ENCODE data around the gene RAB17. TPM values are rescaled to one million over a fixed set of nuclear protein-coding genes. Genes with fewer than 3 reads are reported as not detected.

Gene RAB17
- total and polyA plus RNA-seq, 2 donors, result 0.33 to 6.8 TPM

DNA sequence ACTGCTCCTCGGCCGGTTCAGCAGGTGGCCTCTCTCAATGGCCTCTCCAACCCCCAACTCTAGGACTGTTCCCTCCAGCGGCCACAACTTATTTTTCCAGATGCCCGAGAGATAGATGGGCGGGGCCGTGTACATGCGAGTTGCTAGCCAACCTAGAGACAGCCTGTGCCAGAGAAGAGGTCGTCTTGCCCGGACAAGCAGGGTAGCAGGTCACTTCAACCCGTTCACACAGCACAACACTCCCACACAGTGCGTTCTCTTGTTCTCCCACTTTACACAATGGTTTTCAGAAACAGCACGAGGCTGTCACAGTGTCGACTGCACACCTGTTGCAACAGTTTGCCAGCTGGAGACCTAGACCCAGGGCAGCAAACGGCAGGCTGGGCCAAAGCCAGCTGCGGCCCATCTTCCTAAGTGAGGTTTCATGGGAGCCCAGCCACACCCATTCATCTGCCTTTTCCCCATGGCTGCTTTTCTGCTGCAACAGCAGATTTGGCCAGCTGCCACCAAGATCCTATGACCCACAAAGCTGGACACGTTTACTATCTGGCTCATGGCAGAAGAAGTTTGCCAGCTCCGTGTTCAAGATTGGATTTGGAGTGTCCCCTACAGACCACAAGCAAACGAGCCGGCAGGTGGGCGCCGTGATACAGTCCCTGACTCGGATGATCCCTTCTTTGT lies 31.4 kb downstream of the RAB17 start:
- no peaks in the 10 kb centered on the region for H3K9me3 ChIP-seq (ENCODE audit: control insufficient read depth in 2 of 2, insufficient read depth in 1 of 2, low read length in 1 of 2)
- no peak overlapping the region for H3K4me3 ChIP-seq (ENCODE audit: low read length in 2 of 2)
- H3K27ac ChIP-seq (ENCODE audit: low read depth in 1 of 2, low read length in 1 of 2), result no peak overlapping the region
- no peaks in the 10 kb centered on the region for H3K36me3 ChIP-seq (ENCODE audit: control insufficient read depth in 2 of 2, insufficient read depth in 2 of 2, low read length in 1 of 2)
- 83% methylated on average over 22 of the region's 22 CpGs for WGBS
- DNase-seq (ENCODE audit: low read depth in 6 of 9, low spot score in 9 of 9), result no peak
- H3K27me3 ChIP-seq (ENCODE audit: control insufficient read depth in 2 of 2, insufficient read depth in 1 of 2, low read length in 1 of 2), result peaks cover 0 to 8% of the 10 kb centered on the region in 2 donors
- H3K4me1 ChIP-seq (ENCODE audit: control insufficient read depth in 2 of 2, insufficient read depth in 2 of 2, low read length in 2 of 2), result no peaks in the 10 kb centered on the region

DNA sequence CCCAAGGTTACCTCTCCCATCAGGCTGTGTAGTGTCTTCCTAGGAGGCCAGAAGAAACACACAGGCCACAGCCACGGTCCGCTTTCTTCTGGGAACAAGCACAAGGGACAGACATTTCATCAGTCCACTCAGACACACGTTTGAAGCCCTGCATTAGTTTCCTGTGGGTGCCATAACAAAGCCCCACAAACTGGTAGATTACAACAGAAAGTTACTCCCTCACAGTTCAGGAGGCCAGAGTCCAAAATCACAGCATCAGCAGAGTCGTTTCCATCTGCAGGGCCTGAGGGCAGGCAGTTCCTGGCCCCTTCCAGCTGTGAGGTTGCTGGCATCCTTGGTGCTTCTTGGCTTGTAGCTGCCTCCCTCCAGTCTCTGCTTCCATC lies 32.9 kb downstream of the RAB17 start:
- Histone ChIP-seq H3K27ac (ENCODE audit: low read depth in 1 of 2, low read length in 1 of 2) (no peak overlapping the region), H3K4me3 (ENCODE audit: low read length in 2 of 2) (no peak overlapping the region), H3K27me3 (ENCODE audit: control insufficient read depth in 2 of 2, insufficient read depth in 1 of 2, low read length in 1 of 2) (peaks cover 0 to 2% of the 10 kb centered on the region in 2 donors), H3K4me1 (ENCODE audit: control insufficient read depth in 2 of 2, insufficient read depth in 2 of 2, low read length in 2 of 2) (no peaks in the 10 kb centered on the region), H3K36me3 (ENCODE audit: control insufficient read depth in 2 of 2, insufficient read depth in 2 of 2, low read length in 1 of 2) (no peaks in the 10 kb centered on the region), H3K9me3 (ENCODE audit: control insufficient read depth in 2 of 2, insufficient read depth in 1 of 2, low read length in 1 of 2) (no peaks in the 10 kb centered on the region)
- DNase-seq (ENCODE audit: low read depth in 6 of 9, low spot score in 9 of 9), result no peak
- WGBS, result 73% methylated on average over 4 of the region's 4 CpGs

DNA sequence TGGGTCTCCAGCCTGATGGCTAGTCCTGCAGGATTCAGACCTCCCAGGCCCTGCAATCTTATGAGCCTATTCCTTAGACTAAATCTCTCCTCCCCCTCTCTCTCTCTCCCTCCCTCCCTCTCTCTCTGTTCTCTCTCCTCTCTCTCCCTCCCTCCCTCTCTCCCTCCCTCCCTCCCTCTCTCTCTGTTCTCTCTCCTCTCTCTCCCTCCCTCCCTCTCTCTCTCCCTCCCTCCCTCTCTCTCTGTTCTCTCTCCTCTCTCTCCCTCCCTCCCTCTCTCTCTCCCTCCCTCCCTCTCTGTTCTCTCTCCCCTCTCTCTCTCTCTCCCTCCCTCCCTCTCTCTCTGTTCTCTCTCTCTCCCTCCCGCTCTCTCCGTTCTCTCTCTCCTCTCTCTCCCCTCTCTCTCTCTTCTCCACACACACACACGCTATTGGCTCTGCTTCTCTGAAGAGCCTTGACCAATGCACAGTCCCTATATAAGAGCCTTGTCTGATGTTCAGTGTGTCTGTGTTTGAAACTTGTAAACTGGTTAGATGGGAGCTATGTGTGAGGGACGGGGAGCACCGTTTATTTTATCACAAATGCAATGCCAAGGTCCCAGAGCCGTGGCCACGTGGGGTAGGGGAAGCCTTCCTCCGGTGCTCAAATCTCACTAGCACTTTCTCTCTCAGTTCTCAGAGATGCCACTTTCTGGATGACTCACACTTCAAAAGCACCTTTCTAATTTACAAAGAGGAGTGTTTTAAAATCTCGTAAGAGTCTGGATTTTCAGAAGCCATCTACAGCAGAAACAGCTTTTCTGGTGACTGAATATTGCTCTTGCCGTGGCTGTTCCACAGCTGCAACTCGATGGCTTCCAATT lies 33.5 kb downstream of the RAB17 start:
- no peaks in the 10 kb centered on the region for H3K4me1 ChIP-seq (ENCODE audit: control insufficient read depth in 2 of 2, insufficient read depth in 2 of 2, low read length in 2 of 2)
- no peak overlapping the region for H3K27ac ChIP-seq (ENCODE audit: low read depth in 1 of 2, low read length in 1 of 2)
- no peaks in the 10 kb centered on the region for H3K9me3 ChIP-seq (ENCODE audit: control insufficient read depth in 2 of 2, insufficient read depth in 1 of 2, low read length in 1 of 2)
- peak in 1 of 9 donors; percentile 13 for DNase-seq (ENCODE audit: low read depth in 6 of 9, low spot score in 9 of 9)
- H3K4me3 ChIP-seq (ENCODE audit: low read length in 2 of 2), result no peak overlapping the region
- WGBS, result 76% methylated on average over 11 of the region's 11 CpGs
- peaks cover 0 to 2% of the 10 kb centered on the region in 2 donors for H3K27me3 ChIP-seq (ENCODE audit: control insufficient read depth in 2 of 2, insufficient read depth in 1 of 2, low read length in 1 of 2)
- no peaks in the 10 kb centered on the region for H3K36me3 ChIP-seq (ENCODE audit: control insufficient read depth in 2 of 2, insufficient read depth in 2 of 2, low read length in 1 of 2)

DNA sequence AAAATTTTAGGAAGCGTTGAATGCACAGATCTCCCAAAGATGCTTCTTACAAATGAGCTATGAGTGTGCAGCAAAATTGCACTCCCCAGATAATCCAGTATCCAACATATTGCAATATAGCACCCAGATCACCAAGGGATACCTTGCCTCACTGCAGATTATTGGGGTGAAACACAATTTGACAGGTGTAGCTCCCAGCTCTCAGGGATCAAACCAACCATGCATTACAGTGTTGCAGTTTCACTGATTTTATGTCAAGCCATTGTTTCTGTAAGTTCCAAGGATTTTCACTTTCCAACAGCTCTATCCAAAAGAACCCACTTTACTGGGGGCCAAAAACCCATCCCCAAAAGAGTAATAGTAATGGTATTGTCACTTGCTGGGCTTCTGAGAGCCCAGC lies 35.0 kb downstream of the RAB17 start:
- Histone ChIP-seq H3K36me3 (ENCODE audit: control insufficient read depth in 2 of 2, insufficient read depth in 2 of 2, low read length in 1 of 2) (no peaks in the 10 kb centered on the region), H3K4me1 (ENCODE audit: control insufficient read depth in 2 of 2, insufficient read depth in 2 of 2, low read length in 2 of 2) (no peaks in the 10 kb centered on the region), H3K9me3 (ENCODE audit: control insufficient read depth in 2 of 2, insufficient read depth in 1 of 2, low read length in 1 of 2) (no peaks in the 10 kb centered on the region), H3K27ac (ENCODE audit: low read depth in 1 of 2, low read length in 1 of 2) (no peak overlapping the region), H3K4me3 (ENCODE audit: low read length in 2 of 2) (no peak overlapping the region), H3K27me3 (ENCODE audit: control insufficient read depth in 2 of 2, insufficient read depth in 1 of 2, low read length in 1 of 2) (peaks cover 0 to 3% of the 10 kb centered on the region in 2 donors)
- WGBS, result 100% methylated on average over 1 of the region's 1 CpG
- no peak for DNase-seq (ENCODE audit: low read depth in 6 of 9, low spot score in 9 of 9)

DNA sequence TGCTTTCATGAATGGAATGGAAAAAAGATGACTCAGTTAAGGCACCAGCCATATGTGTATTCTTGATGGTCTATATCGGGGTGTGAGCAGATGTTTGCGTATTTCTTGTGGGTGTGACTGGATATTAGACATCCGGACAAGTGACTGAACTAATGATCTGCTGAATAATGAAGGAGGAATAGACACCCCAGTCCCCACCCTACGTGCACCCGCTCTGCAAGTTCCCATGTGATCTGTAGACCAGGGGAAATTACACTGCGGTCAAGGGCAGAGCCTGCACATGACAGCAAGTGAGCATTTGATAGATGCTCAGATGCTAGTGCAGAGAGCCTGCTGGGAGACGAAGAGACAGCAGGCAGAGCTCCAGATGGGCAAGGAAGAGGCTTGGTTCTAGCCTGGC lies 36.6 kb downstream of the RAB17 start:
- peaks cover 0 to 4% of the 10 kb centered on the region in 2 donors for H3K27me3 ChIP-seq (ENCODE audit: control insufficient read depth in 2 of 2, insufficient read depth in 1 of 2, low read length in 1 of 2)
- H3K27ac ChIP-seq (ENCODE audit: low read depth in 1 of 2, low read length in 1 of 2), result no peak overlapping the region
- H3K36me3 ChIP-seq (ENCODE audit: control insufficient read depth in 2 of 2, insufficient read depth in 2 of 2, low read length in 1 of 2), result no peaks in the 10 kb centered on the region
- no peaks in the 10 kb centered on the region for H3K4me1 ChIP-seq (ENCODE audit: control insufficient read depth in 2 of 2, insufficient read depth in 2 of 2, low read length in 2 of 2)
- no peak overlapping the region for H3K4me3 ChIP-seq (ENCODE audit: low read length in 2 of 2)
- 86% methylated on average over 7 of the region's 7 CpGs for WGBS
- no peaks in the 10 kb centered on the region for H3K9me3 ChIP-seq (ENCODE audit: control insufficient read depth in 2 of 2, insufficient read depth in 1 of 2, low read length in 1 of 2)
- DNase-seq (ENCODE audit: low read depth in 6 of 9, low spot score in 9 of 9), result no peak

DNA sequence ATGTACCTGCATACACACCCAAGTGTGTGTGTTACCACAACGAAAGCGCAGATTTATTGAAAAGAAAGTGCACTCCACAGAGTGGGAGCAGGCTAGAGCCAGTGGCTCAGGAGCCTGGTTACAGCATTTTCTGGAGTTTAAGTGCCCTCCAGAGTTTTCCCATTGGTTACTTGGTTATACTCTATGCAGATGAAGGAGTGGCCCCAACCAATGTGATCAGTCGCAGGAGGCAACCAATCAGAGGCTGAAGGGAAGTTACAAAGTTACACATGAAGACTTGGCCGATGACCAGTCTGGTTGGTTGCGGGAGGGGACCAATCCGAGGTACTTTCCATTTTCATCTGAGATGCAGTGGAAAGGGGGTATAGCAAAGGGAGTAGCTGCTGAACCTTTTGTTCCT lies 37.6 kb downstream of the RAB17 start:
- H3K27ac ChIP-seq (ENCODE audit: low read depth in 1 of 2, low read length in 1 of 2), result no peak overlapping the region
- no peaks in the 10 kb centered on the region for H3K9me3 ChIP-seq (ENCODE audit: control insufficient read depth in 2 of 2, insufficient read depth in 1 of 2, low read length in 1 of 2)
- no peaks in the 10 kb centered on the region for H3K4me1 ChIP-seq (ENCODE audit: control insufficient read depth in 2 of 2, insufficient read depth in 2 of 2, low read length in 2 of 2)
- WGBS, result 82% methylated on average over 6 of the region's 6 CpGs
- no peak for DNase-seq (ENCODE audit: low read depth in 6 of 9, low spot score in 9 of 9)
- no peaks in the 10 kb centered on the region for H3K36me3 ChIP-seq (ENCODE audit: control insufficient read depth in 2 of 2, insufficient read depth in 2 of 2, low read length in 1 of 2)
- no peak overlapping the region for H3K4me3 ChIP-seq (ENCODE audit: low read length in 2 of 2)
- peaks cover 0 to 6% of the 10 kb centered on the region in 2 donors for H3K27me3 ChIP-seq (ENCODE audit: control insufficient read depth in 2 of 2, insufficient read depth in 1 of 2, low read length in 1 of 2)

DNA sequence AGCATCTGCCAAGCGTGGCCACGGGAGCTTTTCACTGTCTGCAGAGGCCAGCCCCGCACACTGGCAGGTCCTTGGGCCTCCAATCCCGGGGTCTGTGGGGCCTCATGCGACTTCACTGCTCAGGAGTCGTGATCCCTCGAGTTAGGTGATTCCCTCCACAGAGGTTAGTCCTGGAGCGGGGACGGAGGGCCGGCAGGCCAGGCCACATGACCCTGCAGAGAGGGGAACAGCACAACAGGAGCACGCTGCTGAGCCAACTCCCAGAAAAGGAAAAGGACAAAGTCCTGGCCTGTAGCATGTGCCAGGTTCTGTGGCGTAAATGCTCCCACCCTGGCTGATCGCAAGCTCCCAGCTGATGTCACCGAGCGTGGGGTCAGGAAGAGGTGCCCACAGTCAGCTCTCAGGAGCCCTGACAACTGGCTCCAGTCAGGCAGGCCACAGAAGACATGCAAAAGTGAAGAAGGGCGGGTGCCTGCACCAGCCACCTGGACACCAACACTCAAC lies 39.4 kb downstream of the RAB17 start:
- no peak overlapping the region for H3K4me3 ChIP-seq (ENCODE audit: low read length in 2 of 2)
- peaks cover 0 to 9% of the 10 kb centered on the region in 2 donors for H3K27me3 ChIP-seq (ENCODE audit: control insufficient read depth in 2 of 2, insufficient read depth in 1 of 2, low read length in 1 of 2)
- no peaks in the 10 kb centered on the region for H3K9me3 ChIP-seq (ENCODE audit: control insufficient read depth in 2 of 2, insufficient read depth in 1 of 2, low read length in 1 of 2)
- no peak overlapping the region for H3K27ac ChIP-seq (ENCODE audit: low read depth in 1 of 2, low read length in 1 of 2)
- H3K4me1 ChIP-seq (ENCODE audit: control insufficient read depth in 2 of 2, insufficient read depth in 2 of 2, low read length in 2 of 2), result no peaks in the 10 kb centered on the region
- H3K36me3 ChIP-seq (ENCODE audit: control insufficient read depth in 2 of 2, insufficient read depth in 2 of 2, low read length in 1 of 2), result no peaks in the 10 kb centered on the region
- DNase-seq (ENCODE audit: low read depth in 6 of 9, low spot score in 9 of 9), result no peak
- 95% methylated on average over 16 of the region's 16 CpGs for WGBS

DNA sequence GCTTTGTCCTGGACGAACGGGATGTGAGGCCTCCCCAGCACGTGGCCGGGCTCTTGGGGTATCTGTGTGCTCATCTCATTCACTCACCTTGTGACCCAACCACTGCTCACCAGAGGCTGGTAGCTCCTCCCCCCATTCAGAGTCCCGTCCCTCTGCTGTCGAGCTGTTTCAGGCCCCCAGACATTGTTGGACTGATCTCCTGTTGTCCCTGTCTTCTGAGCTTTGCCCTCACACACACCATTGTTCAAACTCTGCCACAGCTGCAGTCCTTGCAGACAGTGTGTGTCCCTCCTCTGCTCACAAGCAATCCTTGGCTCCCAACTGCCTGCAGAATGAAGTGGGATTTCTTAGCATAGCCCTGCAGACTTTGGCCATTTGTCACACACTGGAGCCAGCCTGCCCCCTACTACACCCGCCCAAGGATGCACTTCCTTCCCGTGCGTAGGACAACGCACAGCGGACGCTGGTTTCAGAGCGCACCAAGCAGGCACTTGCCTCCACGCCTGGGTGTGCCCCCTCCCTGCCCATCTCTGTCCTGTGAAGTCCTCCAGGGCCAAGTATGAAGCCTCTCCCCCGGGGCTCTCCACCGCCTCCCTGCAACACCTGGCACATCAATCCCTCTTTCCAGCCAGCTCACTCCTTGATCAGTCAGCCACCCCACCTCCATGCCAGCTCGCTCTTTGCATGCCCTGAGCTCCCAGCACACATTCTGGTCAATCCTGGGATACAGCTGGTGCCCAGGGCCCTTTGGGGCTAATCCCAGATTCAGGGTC lies 40.7 kb downstream of the RAB17 start:
- Histone ChIP-seq H3K27me3 (ENCODE audit: control insufficient read depth in 2 of 2, insufficient read depth in 1 of 2, low read length in 1 of 2) (peaks cover 0 to 9% of the 10 kb centered on the region in 2 donors), H3K36me3 (ENCODE audit: control insufficient read depth in 2 of 2, insufficient read depth in 2 of 2, low read length in 1 of 2) (no peaks in the 10 kb centered on the region), H3K27ac (ENCODE audit: low read depth in 1 of 2, low read length in 1 of 2) (no peak overlapping the region), H3K9me3 (ENCODE audit: control insufficient read depth in 2 of 2, insufficient read depth in 1 of 2, low read length in 1 of 2) (no peaks in the 10 kb centered on the region), H3K4me1 (ENCODE audit: control insufficient read depth in 2 of 2, insufficient read depth in 2 of 2, low read length in 2 of 2) (no peaks in the 10 kb centered on the region), H3K4me3 (ENCODE audit: low read length in 2 of 2) (no peak overlapping the region)
- 85% methylated on average over 17 of the region's 17 CpGs for WGBS
- DNase-seq (ENCODE audit: low read depth in 6 of 9, low spot score in 9 of 9), result no peak

DNA sequence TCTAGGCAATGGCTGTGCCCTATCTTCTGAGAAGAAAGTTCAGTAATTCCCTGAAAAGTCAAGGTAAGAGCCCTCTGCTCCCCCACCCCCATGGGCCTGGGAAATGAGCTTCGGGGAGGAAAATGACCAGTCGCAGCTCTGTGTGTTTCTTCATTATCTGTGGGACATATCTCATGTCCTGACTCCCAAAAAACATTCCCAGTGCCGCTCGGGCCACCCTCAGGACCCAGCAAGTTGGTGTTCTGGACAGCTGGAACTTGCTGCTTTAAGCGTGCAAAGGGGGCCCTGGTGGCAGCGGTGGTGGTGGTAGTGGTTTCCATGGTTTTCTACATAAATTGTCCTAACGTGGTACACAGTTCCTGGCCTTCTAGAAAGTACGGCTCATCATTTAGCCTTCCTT lies 41.3 kb downstream of the RAB17 start:
- H3K36me3 ChIP-seq (ENCODE audit: control insufficient read depth in 2 of 2, insufficient read depth in 2 of 2, low read length in 1 of 2), result no peaks in the 10 kb centered on the region
- no peak for DNase-seq (ENCODE audit: low read depth in 6 of 9, low spot score in 9 of 9)
- no peaks in the 10 kb centered on the region for H3K4me1 ChIP-seq (ENCODE audit: control insufficient read depth in 2 of 2, insufficient read depth in 2 of 2, low read length in 2 of 2)
- no peak overlapping the region for H3K27ac ChIP-seq (ENCODE audit: low read depth in 1 of 2, low read length in 1 of 2)
- H3K4me3 ChIP-seq (ENCODE audit: low read length in 2 of 2), result no peak overlapping the region
- 91% methylated on average over 8 of the region's 8 CpGs for WGBS
- H3K9me3 ChIP-seq (ENCODE audit: control insufficient read depth in 2 of 2, insufficient read depth in 1 of 2, low read length in 1 of 2), result no peaks in the 10 kb centered on the region
- H3K27me3 ChIP-seq (ENCODE audit: control insufficient read depth in 2 of 2, insufficient read depth in 1 of 2, low read length in 1 of 2), result peaks cover 0 to 9% of the 10 kb centered on the region in 2 donors

All from thymus (tissue), 11 donors.